Right atrium auricular region (tissue), 2 donors: Measurements from ENCODE around the gene ZP3. TPM values are rescaled to one million over a fixed set of nuclear protein-coding genes. Genes with fewer than 3 reads are reported as not detected.
"Not testable (repeated sequence)": the region's sequence is repeated elsewhere in the genome, so short reads cannot be mapped to it uniquely, and the experiment has no call there.

Source experiments
- DNase-seq: peaks from one replicate; pipeline ENCODE4 v3.0.0-alpha.2; 2019; ENCODE audit warnings: low spot score
- H3K27ac ChIP-seq, 2 donors: fragments of 200-600 bp; sonication (generic); 1 replicate in 1 of 2; 2 replicates in 1 of 2; pipeline ENCODE4 v1.5.1; 2016 to 2019
- H3K27me3 ChIP-seq, 2 donors: fragments of 200-600 bp; sonication (generic); one replicate each; pipeline versions ENCODE4 v1.5.1 to v1.6.0; 2017 to 2019
- H3K36me3 ChIP-seq: fragments of 200-600 bp; sonication (generic); one replicate; pipeline ENCODE4 v1.5.1; 2016
- H3K4me1 ChIP-seq, 2 donors: fragments of 200-600 bp; sonication (generic); one replicate each; pipeline versions ENCODE4 v1.5.1 to v1.6.0; 2017 to 2019
- H3K4me3 ChIP-seq, 2 donors: fragments of 200-600 bp; sonication (generic); 1 replicate in 1 of 2; 2 replicates in 1 of 2; pipeline ENCODE4 v1.5.1; 2017 to 2019; ENCODE audit warnings: mild to moderate bottlenecking in 1 of 2, moderate library complexity in 1 of 2
- H3K9me3 ChIP-seq, 2 donors: fragments of 200-600 bp; sonication (generic); one replicate each; pipeline ENCODE4 v1.5.1; 2019
- total RNA-seq, 2 donors: library from RNA; depleted of rRNA; stranded (reverse); fragments of >200 nt; gene quantifications; one replicate each; pipeline ENCODE4 v1.1.0, GENCODE V29; 2016
- TF ChIP-seq, protein P1 (sequence below), 2 donors: fragments of 200-600 bp; sonication (generic); IDR thresholded peaks; one replicate each; pipeline ENCODE4 v1.5.1; 2019; ENCODE audit warnings: antibody characterized with exemption in 2 of 2

The ZP3 gene
- total RNA-seq, 2 donors from 2014 or later: 2.4 to 3.4 TPM

DNA sequence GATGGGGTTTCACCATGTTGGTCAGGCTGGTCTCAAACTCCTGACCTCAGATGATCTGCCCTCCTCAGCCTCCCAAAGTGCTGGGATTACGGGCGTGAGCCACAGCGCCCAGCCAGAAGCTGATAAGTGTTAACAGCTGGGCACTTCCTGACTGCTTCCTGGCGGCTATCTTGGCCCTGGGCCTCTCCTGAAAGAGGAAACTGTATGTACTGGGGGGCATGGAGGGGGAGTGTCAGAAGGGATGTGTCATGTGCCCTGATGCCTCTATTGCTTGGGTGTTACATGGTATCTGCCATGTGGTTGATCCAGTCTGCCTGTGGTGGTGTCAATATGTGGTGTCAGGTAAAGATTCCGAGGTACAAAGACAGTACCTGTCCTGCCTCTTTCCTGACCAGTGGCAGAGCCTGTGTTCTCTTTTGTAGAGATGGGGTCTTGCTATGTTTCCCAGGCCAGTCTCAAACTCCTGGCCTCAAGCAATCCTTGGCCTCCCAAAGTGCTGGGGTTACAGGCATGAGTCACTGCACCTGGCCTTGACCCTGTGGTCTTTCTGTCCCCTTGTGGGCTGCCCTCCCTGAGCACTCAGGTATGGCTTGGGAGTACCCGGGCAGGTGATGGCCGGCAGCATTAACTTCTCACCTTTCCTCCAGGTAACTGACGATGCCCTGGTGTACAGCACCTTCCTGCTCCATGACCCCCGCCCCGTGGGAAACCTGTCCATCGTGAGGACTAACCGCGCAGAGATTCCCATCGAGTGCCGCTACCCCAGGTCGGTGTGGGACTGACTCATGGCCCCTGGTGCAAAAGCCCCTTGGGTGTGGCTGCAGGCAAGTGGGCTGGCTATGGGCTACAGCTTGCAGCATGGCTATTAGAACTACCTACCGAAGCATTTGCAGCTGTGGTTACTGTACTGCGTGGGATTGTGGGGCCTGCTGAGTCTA is 4.4 kb downstream of the ZP3 start:
- DNase-seq: no peak
- no peak overlapping the region for H3K4me3 ChIP-seq
- H3K4me1 ChIP-seq: no peaks in the 10 kb centered on the region
- TF ChIP-seq, protein P1, sequence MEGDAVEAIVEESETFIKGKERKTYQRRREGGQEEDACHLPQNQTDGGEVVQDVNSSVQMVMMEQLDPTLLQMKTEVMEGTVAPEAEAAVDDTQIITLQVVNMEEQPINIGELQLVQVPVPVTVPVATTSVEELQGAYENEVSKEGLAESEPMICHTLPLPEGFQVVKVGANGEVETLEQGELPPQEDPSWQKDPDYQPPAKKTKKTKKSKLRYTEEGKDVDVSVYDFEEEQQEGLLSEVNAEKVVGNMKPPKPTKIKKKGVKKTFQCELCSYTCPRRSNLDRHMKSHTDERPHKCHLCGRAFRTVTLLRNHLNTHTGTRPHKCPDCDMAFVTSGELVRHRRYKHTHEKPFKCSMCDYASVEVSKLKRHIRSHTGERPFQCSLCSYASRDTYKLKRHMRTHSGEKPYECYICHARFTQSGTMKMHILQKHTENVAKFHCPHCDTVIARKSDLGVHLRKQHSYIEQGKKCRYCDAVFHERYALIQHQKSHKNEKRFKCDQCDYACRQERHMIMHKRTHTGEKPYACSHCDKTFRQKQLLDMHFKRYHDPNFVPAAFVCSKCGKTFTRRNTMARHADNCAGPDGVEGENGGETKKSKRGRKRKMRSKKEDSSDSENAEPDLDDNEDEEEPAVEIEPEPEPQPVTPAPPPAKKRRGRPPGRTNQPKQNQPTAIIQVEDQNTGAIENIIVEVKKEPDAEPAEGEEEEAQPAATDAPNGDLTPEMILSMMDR (IDR thresholded peaks at IDR 0.05): no peak
- H3K27me3 ChIP-seq: no peaks in the 10 kb centered on the region
- H3K27ac ChIP-seq: no peak overlapping the region
- H3K36me3 ChIP-seq: no peaks in the 10 kb centered on the region
- no peaks in the 10 kb centered on the region for H3K9me3 ChIP-seq

DNA sequence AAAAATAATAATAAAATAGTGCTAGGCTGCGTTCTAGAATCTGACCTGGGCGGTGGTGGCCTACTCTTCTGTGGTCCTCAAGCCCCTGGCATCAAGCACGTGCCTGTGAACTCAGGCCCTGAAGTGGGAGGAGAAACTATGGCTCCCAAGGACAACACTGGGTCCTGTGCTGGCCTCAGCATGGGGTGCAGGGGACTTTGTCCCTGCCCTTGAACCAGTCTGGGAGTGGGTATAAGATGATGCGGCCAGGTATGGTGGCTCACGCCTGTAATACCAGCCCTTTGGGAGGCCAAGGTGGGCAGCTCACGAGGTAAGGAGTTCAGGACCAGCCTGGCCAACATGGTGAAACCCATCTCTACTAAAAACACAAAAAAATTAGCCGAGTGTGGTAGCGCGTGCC is 5.5 kb downstream of the ZP3 start:
- TF ChIP-seq, protein P1 (IDR thresholded peaks at IDR 0.05): no peak
- no peaks in the 10 kb centered on the region for H3K4me1 ChIP-seq
- no peaks in the 10 kb centered on the region for H3K36me3 ChIP-seq
- no peaks in the 10 kb centered on the region for H3K9me3 ChIP-seq
- no peak overlapping the region for H3K27ac ChIP-seq
- no peak for DNase-seq
- no peak overlapping the region for H3K4me3 ChIP-seq
- H3K27me3 ChIP-seq: no peaks in the 10 kb centered on the region

DNA sequence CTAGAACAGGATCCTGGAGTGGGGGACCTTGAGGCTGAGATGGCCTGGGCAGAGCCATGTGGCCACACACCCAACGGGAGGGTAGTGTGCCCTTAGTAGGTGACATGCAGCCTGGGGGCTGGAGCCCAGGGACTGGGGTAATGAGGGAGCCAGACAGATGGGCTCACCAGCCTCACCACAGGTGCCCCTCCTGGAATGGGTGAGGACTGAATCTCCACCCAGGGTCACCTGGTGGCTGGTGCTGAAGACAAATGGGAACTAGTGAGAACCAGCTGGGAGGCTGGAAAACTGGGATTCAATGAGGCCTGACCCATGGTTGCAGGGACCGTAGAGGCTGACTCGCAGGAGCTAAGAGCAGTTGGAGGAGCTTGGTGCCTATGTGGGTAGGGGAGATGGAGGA is 6.1 kb downstream of the ZP3 start:
- H3K36me3 ChIP-seq: no peaks in the 10 kb centered on the region
- no peaks in the 10 kb centered on the region for H3K9me3 ChIP-seq
- H3K27me3 ChIP-seq: no peaks in the 10 kb centered on the region
- TF ChIP-seq, protein P1 (IDR thresholded peaks at IDR 0.05): no peak
- DNase-seq: no peak
- H3K4me3 ChIP-seq: no peak overlapping the region
- no peak overlapping the region for H3K27ac ChIP-seq
- no peaks in the 10 kb centered on the region for H3K4me1 ChIP-seq

DNA sequence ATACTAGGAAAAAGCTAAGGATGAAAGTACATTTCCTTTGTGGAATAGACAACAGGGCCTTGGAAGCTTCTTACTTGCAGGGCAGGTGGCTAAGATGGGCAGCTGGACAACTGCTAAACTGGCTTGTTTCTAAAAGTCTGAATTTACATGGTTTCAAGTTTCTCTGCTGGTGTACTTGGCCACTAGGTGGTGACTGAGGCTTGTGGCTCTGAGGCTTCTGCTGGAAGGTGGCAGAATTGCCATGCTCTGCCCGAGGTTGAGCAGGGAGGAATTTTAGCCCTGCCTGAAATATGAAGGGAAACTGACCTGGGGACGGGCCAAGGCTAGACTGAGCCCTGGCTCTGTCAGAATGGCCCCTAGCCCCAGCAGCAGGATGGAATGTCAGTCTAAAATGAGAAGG is 13.1 kb downstream of the ZP3 start:
- H3K4me3 ChIP-seq, H3K4me1 ChIP-seq, H3K9me3 ChIP-seq, H3K27ac ChIP-seq, H3K27me3 ChIP-seq, H3K36me3 ChIP-seq: not testable (repeated sequence)
- DNase-seq: peak; percentile 75
- TF ChIP-seq, protein P1 (IDR thresholded peaks at IDR 0.05): peak; percentile 41 to 62

DNA sequence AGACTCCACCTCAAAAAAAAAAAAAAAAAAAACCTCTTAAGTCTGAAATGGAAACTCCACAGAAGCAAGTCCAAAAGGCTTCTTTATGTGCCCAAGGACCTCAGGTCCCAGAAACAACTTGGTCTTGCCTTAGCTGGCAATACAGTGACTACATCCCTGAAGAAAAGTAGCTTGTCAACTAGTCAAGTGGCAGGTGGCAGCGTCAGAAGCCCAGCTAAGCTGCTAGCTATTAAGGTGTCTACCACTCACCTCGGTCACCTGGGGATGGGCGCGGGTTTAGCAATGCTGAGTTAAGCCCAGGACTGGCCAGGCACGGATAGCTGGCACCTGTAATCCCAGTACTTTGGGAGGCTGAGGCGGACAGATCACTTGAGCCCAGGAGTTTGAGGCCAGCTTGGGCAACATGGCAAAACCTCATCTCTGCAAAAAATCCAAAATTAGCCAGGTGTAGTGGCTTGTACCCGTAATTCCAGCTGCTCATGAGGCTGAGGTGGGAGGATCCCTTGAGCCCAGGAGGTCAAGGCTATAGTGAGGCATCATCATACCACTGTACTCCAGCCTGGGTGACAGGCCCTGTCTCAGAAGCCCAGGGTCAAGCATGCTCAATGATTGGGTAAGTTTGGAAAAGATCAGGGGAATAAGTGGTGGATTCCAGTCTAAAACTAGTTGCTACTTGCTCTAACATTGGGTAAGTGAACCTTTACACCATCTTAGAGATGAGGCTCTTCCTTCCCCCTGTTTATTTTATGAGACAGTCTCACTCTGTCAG is 14.6 kb downstream of the ZP3 start:
- H3K4me1 ChIP-seq, DNase-seq, H3K36me3 ChIP-seq, H3K4me3 ChIP-seq, H3K27ac ChIP-seq, H3K27me3 ChIP-seq, H3K9me3 ChIP-seq: not testable (repeated sequence)

DNA sequence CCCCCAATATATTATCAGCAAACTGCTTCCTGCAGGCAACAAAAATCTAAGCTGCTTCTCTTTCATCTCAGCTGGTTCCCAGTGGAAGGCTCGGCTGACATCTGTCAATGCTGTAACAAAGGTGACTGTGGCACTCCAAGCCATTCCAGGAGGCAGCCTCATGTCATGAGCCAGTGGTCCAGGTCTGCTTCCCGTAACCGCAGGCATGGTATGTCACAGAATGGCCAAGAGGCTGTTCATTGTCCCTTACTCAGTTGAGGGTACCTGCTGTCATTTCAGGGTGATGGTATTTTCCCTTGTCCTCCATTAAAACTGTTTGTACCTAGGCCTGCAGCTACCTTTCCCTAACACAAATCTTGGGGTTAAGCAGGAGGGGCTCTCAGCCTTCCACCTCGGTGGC is 15.7 kb downstream of the ZP3 start:
- H3K27ac ChIP-seq, H3K27me3 ChIP-seq, DNase-seq, H3K4me1 ChIP-seq, H3K4me3 ChIP-seq, H3K9me3 ChIP-seq, H3K36me3 ChIP-seq: not testable (repeated sequence)

DNA sequence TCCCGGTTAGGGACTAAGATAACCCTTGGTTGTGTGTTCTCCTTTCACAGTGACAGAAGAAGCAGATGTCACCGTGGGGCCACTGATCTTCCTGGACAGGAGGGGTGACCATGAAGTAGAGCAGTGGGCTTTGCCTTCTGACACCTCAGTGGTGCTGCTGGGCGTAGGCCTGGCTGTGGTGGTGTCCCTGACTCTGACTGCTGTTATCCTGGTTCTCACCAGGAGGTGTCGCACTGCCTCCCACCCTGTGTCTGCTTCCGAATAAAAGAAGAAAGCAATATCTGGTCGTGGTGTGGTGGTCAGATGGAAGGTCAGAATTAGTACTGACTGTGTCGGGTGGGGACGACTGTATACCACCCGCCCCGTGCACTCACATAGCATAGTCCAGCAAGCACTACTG is 17.0 kb downstream of the ZP3 start:
- DNase-seq, H3K27ac ChIP-seq, H3K27me3 ChIP-seq, H3K4me1 ChIP-seq, H3K4me3 ChIP-seq, H3K36me3 ChIP-seq, H3K9me3 ChIP-seq: not testable (repeated sequence)

DNA sequence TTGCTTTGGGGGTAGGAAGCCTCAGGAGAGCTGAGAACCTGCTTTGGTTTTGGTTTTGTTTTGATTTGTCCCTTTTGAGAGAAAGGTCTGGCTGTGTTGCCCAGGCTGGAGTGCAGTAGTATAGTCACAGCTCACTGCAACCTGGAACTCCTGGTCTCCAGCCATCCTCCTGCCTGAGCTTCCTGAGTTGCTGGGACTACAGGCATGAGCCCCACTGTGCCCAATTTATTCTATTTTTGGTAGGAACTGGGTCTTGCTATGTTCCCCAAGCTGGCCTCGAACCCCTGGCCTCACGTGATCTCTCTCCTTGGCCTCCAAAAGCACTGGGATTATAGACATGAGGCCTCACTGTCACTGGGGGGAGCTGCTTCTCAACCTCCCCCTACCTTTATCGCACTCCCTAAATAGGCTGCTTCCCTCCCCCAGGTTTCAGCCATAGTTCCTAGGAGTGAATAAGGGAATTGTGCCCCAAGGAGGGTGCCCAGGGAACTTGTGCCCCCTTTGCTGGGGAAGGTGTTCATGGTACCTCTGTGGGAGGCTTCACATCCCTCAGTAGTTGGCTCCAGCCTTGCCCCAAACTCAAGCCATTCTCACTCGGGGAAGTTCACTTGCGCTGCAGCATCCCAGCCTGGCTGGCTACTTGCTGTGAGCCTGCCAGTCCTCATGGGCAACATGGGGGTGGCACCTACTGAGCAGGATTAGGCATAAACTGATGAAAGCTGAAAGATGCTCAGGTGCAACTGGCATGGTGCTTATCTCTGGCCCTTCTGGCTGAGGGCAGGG is 18.1 kb downstream of the ZP3 start:
- not testable (repeated sequence) for H3K9me3 ChIP-seq, H3K4me3 ChIP-seq, H3K27ac ChIP-seq, H3K4me1 ChIP-seq, DNase-seq, H3K27me3 ChIP-seq, H3K36me3 ChIP-seq

DNA sequence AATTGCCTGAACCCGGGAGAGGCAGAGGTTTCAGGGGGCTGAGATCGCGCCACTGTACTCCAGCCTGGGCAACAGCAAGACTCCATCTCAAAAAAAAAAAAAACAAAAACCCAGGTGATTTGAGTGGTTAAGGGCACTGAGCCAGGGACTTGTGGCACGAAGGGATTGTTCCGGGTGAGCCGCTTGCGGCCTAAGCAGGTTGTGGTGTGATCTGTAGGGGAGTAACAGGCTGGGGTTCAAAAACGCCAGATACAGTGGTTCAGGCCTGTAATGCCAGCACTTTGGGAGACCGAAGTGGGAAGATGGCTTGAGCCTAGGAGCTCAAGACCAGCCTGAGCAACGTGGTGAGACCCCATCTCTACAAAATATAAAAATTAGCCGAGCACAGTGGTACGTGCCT is 19.1 kb downstream of the ZP3 start:
- not testable (repeated sequence) for H3K36me3 ChIP-seq, H3K27me3 ChIP-seq, H3K27ac ChIP-seq, H3K9me3 ChIP-seq, DNase-seq, H3K4me1 ChIP-seq, H3K4me3 ChIP-seq

DNA sequence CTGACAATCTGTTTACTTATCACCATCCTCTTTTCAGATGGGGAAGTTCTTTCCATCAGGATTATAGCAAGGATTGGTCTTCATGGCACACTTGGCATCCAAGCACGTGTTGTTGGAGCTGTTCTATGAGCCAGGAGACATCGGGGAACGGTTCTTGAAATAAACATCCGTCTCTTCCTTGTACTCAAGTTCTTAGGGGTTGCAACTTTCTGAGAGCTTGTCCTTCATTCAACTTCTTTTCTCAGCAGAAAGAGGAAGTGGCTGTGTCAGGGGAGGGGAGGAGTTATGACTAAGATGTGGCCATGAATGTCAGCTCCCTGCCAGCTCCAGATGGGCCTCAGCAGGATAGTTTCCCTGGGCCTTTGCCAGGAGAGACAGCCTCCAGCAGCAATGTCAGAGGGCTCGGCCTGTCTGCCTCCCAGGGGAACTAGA is 20.8 kb downstream of the ZP3 start:
- not testable (repeated sequence) for H3K4me3 ChIP-seq, H3K36me3 ChIP-seq, H3K9me3 ChIP-seq, H3K4me1 ChIP-seq, H3K27me3 ChIP-seq
- peak; percentile 70 for DNase-seq
- peak overlapping the region; percentile 46 to 56 for H3K27ac ChIP-seq
